Measurements from ENCODE around the gene CEP120.
"Not testable (repeated sequence)": the region's sequence is repeated elsewhere in the genome, so short reads cannot be mapped to it uniquely, and the experiment has no call there.

The CEP120 gene

GRCh38 chr5:123423278-123424149, at the start of gene CEP120:
Gene CEP120, minus strand, starts transcription at chr5:123423403. Its CDS starts 405 bp downstream, at chr5:123422998.
- DNase-seq: peak; percentile 99

GRCh38 chr5:123472150-123472924, 49.1 kb upstream of the CEP120 start:
- DNase-seq: peak; percentile 19

GRCh38 chr5:123471385-123471784, 48.2 kb upstream of the CEP120 start:
- no peak for DNase-seq

GRCh38 chr5:123466839-123467238, 43.6 kb upstream of the CEP120 start:
- DNase-seq: not testable (repeated sequence)

GRCh38 chr5:123460296-123460729, 37.1 kb upstream of the CEP120 start:
- no peak for DNase-seq

GRCh38 chr5:123458994-123459393, 35.8 kb upstream of the CEP120 start:
- DNase-seq: not testable (repeated sequence)

GRCh38 chr5:123456242-123456641, 33.0 kb upstream of the CEP120 start:
- DNase-seq: no peak

- DNase-seq: no peak
Measured at GRCh38 chr5:123455640-123456039, 32.4 kb upstream of the CEP120 start.

- no peak for DNase-seq
Measured at GRCh38 chr5:123455095-123455494, 31.9 kb upstream of the CEP120 start.

- peak; percentile 48 for DNase-seq
Measured at GRCh38 chr5:123454259-123454911, 31.2 kb upstream of the CEP120 start.

- DNase-seq: no peak
Measured at GRCh38 chr5:123452401-123452800, 29.2 kb upstream of the CEP120 start.

- no peak for DNase-seq
Measured at GRCh38 chr5:123451047-123451446, 27.8 kb upstream of the CEP120 start.

GRCh38 chr5:123450640-123451039, 27.4 kb upstream of the CEP120 start:
- no peak for DNase-seq

GRCh38 chr5:123450114-123450513, 26.9 kb upstream of the CEP120 start:
- DNase-seq: no peak

GRCh38 chr5:123449424-123449974, 26.3 kb upstream of the CEP120 start:
- no peak for DNase-seq

GRCh38 chr5:123448743-123449142, 25.5 kb upstream of the CEP120 start:
- no peak for DNase-seq

- no peak for DNase-seq
Measured at GRCh38 chr5:123448017-123448617, 24.9 kb upstream of the CEP120 start.

- no peak for DNase-seq
Measured at GRCh38 chr5:123444016-123444415, 20.8 kb upstream of the CEP120 start.

- no peak for DNase-seq
Measured at GRCh38 chr5:123441408-123441807, 18.2 kb upstream of the CEP120 start.

- DNase-seq: no peak
Measured at GRCh38 chr5:123440456-123441181, 17.4 kb upstream of the CEP120 start.

GRCh38 chr5:123439709-123440108, 16.5 kb upstream of the CEP120 start:
- DNase-seq: peak; percentile 68

GRCh38 chr5:123438902-123439301, 15.7 kb upstream of the CEP120 start:
- DNase-seq: no peak

All from fibroblast of skin of right quadriceps (primary cell).